Stimulated activated CD8-positive, alpha-beta memory T cell treated with anti-CD3 and anti-CD28 coated beads, Interleukin-4, amount 100 ng/mL, for 1 hour (primary cell): ENCODE data around the gene DNER.
"Not testable (repeated sequence)": the region's sequence is repeated elsewhere in the genome, so short reads cannot be mapped to it uniquely, and the experiment has no call there.

Experiments
- DNase-seq, 2 donors: peaks; one replicate each; pipeline ENCODE4 v3.0.0-alpha.2; 2020; ENCODE audit warnings: low read depth in 2 of 2, low spot score in 1 of 2

The DNER gene

GRCh38 chr2:229511524-229511923 is 202.8 kb downstream of the DNER start:
- no peak for DNase-seq

GRCh38 chr2:229506699-229507098 is 207.7 kb downstream of the DNER start:
- not testable (repeated sequence) for DNase-seq

DNA sequence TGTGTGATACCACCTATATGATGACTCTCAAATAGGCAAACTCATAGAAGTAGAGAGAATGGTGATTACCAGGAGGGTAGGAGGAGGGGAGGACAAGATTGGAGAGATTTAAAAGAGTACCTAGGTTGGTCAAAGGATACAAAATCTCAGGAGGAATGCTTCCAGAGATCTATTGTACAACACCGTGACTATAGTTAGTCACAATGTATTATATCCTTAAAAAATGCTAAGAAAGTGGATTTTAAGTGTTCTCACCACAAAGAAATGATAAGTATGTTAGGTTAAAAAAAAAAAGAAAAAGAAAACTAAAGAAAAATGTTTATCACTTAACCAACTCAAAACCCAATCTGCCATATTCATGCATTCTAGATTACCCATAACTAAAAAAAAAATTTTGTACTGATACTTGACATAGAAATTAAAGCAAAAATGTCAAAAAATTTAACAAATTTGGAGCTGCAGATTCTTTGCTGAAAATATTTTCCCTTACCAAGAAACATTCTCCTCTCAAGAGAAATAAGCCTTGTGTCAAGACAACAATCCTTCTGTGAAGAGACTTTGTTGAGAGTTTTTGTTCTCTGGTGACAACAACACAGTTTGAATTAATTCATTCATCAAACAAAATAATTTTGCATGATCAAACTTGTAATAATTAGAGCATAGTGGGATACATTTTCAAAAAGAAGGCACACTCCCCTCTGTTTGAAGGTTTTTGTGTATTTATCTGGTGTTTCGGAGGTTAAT is 213.1 kb downstream of the DNER start:
- no peak for DNase-seq

DNA sequence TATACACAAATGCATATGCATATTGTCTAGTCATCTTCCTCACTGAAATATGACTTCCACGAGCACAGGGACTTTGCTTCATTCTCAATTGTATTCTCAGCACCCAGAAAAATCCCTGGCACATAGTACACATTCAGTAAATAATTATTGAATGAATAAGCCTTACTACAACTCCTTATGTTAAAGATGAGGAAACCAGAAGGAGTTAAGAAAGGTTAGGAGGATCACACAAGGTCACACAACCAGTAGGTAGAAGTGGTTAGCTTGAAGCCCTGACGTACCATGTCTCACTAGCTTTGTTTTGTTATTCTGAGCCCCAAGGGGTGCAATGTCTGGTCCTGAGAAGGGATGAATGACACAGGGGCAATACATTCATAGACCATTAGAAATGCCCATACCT is 222.3 kb downstream of the DNER start:
- no peak for DNase-seq

- DNase-seq: no peak
Measured at GRCh38 chr2:229490167-229490566, 224.2 kb downstream of the DNER start.

- DNase-seq: no peak
Measured at GRCh38 chr2:229489016-229489415, 225.3 kb downstream of the DNER start.

- DNase-seq: no peak
Measured at GRCh38 chr2:229488232-229488631, 226.1 kb downstream of the DNER start.

GRCh38 chr2:229486673-229487072 is 227.7 kb downstream of the DNER start:
- no peak for DNase-seq

DNA sequence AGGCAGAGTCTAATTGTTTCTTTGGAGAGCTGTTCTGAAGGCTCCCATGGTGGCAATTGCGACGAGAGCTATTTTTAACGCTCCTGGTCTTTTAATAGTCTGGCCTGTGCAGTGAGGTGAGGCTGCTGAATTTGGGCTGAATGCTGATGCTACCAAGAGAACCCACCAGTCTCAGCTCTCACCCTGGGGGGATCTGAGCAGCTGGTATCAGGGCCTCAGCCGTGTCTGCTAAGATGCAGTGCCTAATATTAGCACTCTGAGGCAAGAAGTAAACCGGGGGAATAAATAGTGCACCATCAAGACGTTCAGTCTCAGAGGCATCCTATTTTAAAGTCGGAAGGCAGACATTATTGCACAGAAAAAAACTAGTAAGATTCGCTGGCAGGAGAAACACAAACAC is 228.5 kb downstream of the DNER start:
- DNase-seq: no peak

DNA sequence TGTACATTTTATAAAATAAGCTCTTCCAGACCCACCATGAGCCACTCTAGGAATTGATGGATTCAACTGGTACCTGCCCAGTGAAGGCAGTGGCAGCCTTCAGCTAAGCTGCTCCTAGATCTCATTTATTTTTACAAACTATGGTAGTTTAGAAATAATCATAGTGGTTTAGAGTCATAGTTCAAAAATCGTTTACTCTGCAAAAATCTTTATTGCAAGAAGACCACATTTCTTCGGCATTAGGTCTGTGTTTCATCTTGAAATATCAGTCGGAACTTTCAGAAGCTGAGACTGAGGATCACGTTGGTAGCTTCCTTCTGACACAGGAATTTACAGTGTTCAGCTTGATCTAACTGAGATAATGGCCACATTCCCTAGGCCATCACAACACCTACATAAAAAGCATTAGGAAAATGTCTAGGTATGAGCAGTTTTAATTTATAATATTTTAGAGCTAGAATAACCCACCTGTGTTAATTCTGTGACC is 237.0 kb downstream of the DNER start:
- no peak for DNase-seq

GRCh38 chr2:229475778-229476177 is 238.6 kb downstream of the DNER start:
- no peak for DNase-seq

DNA sequence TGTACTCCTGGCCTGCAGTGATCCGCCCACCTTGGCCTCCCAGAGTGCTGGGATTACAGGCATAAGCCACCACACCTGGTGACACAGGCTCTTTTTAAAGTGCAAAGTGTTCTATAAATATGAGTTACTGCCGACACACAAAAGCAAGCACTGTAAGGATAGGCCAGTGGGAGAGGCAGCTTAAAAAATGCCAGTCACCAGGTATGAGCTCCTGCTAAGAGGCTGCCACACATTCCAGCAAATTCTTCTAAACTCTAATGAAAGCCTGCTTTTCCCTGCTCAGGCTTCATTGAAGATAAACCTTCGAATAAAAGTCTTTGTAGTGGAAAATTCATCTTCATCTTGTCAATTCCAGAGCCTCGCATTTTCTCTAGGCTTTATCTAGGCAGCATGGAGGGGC is 240.2 kb downstream of the DNER start:
- no peak for DNase-seq

GRCh38 chr2:229470781-229471180 is 243.6 kb downstream of the DNER start:
- no peak for DNase-seq

- no peak for DNase-seq
Measured at GRCh38 chr2:229467783-229468182, 246.6 kb downstream of the DNER start.

- no peak for DNase-seq
Measured at GRCh38 chr2:229463841-229464346, 250.5 kb downstream of the DNER start.

DNA sequence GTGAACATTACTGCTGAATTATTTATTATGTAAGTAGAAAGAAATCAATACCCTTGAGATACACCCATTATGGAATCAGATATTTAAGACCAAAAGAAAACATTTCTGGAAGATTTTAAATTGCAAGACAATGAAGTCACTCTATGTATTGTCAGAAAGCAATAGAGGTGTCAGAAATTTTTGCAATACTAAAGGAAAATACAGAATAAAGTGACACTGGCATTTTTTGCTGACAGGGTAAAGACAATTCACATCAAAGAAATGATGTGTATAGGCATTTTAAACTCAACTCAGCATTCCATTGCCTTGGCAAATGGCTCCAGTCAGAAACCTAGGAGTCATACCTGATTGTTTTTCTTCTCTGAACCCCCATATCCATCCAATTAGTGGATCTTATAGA is 252.2 kb downstream of the DNER start:
- no peak for DNase-seq

GRCh38 chr2:229456091-229456490 is 258.3 kb downstream of the DNER start:
- DNase-seq: no peak

GRCh38 chr2:229454934-229455631 is 259.3 kb downstream of the DNER start:
- no peak for DNase-seq

- DNase-seq: no peak
Measured at GRCh38 chr2:229453230-229453629, 261.1 kb downstream of the DNER start.

GRCh38 chr2:229451852-229452251 is 262.5 kb downstream of the DNER start:
- DNase-seq: no peak

DNA sequence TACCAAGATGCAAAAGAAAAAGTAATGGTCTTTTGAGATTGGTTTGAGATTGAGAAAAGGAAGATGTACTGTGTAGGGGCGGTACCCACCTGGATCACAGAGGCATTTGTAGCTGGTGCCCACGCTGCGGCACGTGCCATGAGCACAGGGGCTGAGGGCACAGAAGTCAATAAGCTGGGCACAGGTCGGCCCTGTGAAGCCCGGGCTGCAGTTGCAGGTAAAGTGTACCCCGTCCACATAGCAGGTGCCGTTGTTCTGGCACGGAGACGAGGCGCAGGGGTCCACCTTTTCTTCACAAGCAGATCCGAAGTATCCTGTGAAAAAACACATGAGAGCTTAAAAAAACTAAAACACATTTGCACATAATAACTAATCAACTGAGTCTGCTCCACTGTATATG is 267.1 kb downstream of the DNER start:
- DNase-seq: no peak

GRCh38 chr2:229446350-229446749 is 268.0 kb downstream of the DNER start:
- no peak for DNase-seq
